ENCODE results near the gene ZNF609.

- TF ChIP-seq POLR2AphosphoS5 (IDR thresholded peaks at IDR 0.05; ENCODE audit: low read depth, low read length) (no peak), POLR2A (IDR thresholded peaks at IDR 0.05; ENCODE audit: low read depth, low read length) (no peak)
Observed at GRCh38 chr15:64617727-64618126, 157.3 kb downstream of the ZNF609 start.

Measured in GM12892 (cell line).